Mesenchymal stem cell (in vitro differentiated cells and primary cell): Measurements from ENCODE around the gene ACE.
"Not testable (repeated sequence)": the region's sequence is repeated elsewhere in the genome, so short reads cannot be mapped to it uniquely, and the experiment has no call there.

Experiments
- DNase-seq: peaks from one replicate; pipeline ENCODE4 v3.0.0-alpha.2; 2013
- H2AFZ ChIP-seq: one replicate; pipeline ENCODE4 v1.6.1; 2013; ENCODE audit warnings: low read depth, mild to moderate bottlenecking, control low read depth, inconsistent platforms, low read length, moderate library complexity
- H2AK5ac ChIP-seq: 2 replicates; pipeline ENCODE4 v1.6.1; 2013; ENCODE audit warnings: low read length, moderate library complexity, mild to moderate bottlenecking, inconsistent platforms; ENCODE audit not compliant: severe bottlenecking
- H2BK120ac ChIP-seq: one replicate; pipeline ENCODE4 v1.6.1; 2013; ENCODE audit warnings: low read depth, mild to moderate bottlenecking, inconsistent platforms, low read length, moderate library complexity
- H2BK12ac ChIP-seq, 2 experiments: one replicate each; pipeline ENCODE4 v1.6.1; 2013; ENCODE audit warnings: inconsistent platforms in 2 of 2, low read length in 2 of 2, mild to moderate bottlenecking in 2 of 2, moderate library complexity in 2 of 2, control low read depth in 1 of 2
- H2BK15ac ChIP-seq: one replicate; pipeline ENCODE4 v1.6.1; 2013; ENCODE audit warnings: mild to moderate bottlenecking, low read depth, inconsistent platforms; ENCODE audit not compliant: poor library complexity, severe bottlenecking
- H2BK5ac ChIP-seq: 2 replicates; pipeline ENCODE4 v1.6.1; 2013; ENCODE audit warnings: low read depth, mild to moderate bottlenecking, low read length, control low read depth, inconsistent platforms; ENCODE audit not compliant: poor library complexity, severe bottlenecking
- H3K14ac ChIP-seq, 2 experiments: one replicate each; pipeline ENCODE4 v1.6.1; 2013; ENCODE audit warnings: inconsistent platforms in 2 of 2, low read length in 2 of 2, control low read depth in 1 of 2, mild to moderate bottlenecking in 1 of 2, moderate library complexity in 1 of 2
- H3K18ac ChIP-seq, 2 experiments: one replicate each; pipeline ENCODE4 v1.6.1; 2013; ENCODE audit warnings: inconsistent platforms in 2 of 2, low read length in 2 of 2, control low read depth in 1 of 2, low read depth in 1 of 2, mild to moderate bottlenecking in 1 of 2
- H3K23ac ChIP-seq, 2 experiments: one replicate each; pipeline ENCODE4 v1.6.1; 2013; ENCODE audit warnings: inconsistent platforms in 2 of 2, low read length in 2 of 2, mild to moderate bottlenecking in 2 of 2, moderate library complexity in 2 of 2, control low read depth in 1 of 2
- H3K27ac ChIP-seq: 2 replicates; pipeline ENCODE4 v1.5.1; 2013; ENCODE audit warnings: mild to moderate bottlenecking, moderate library complexity, low read length, control low read depth, inconsistent platforms; ENCODE audit not compliant: poor library complexity, severe bottlenecking
- H3K27me3 ChIP-seq, 2 experiments: 2 replicates each; pipeline versions ENCODE4 v1.6.1 to v1.7.0; 2013; ENCODE audit warnings: low read length in 2 of 2, mild to moderate bottlenecking in 2 of 2, moderate library complexity in 2 of 2, control low read depth in 1 of 2, inconsistent platforms in 1 of 2; ENCODE audit not compliant: control insufficient read depth in 1 of 2, insufficient read depth in 1 of 2
- H3K36me3 ChIP-seq, 2 experiments: 2 replicates each; pipeline versions ENCODE4 v1.6.1 to v1.7.0; 2013; ENCODE audit warnings: low read length in 2 of 2, control low read depth in 1 of 2, inconsistent platforms in 1 of 2, low read depth in 1 of 2, mild to moderate bottlenecking in 1 of 2; ENCODE audit not compliant: insufficient read depth in 2 of 2, control insufficient read depth in 1 of 2
- H3K4ac ChIP-seq, 2 experiments: one replicate each; pipeline ENCODE4 v1.6.1; 2013; ENCODE audit warnings: inconsistent platforms in 2 of 2, low read length in 2 of 2, mild to moderate bottlenecking in 2 of 2, moderate library complexity in 2 of 2, control low read depth in 1 of 2, low read depth in 1 of 2
- H3K4me1 ChIP-seq: 2 replicates; pipeline ENCODE4 v1.6.1; 2013; ENCODE audit warnings: low read depth, low read length, control low read depth; ENCODE audit not compliant: control insufficient read depth, insufficient read depth
- H3K4me2 ChIP-seq: 2 replicates; pipeline ENCODE4 v1.6.1; 2013; ENCODE audit warnings: low read length, mild to moderate bottlenecking, inconsistent platforms; ENCODE audit not compliant: poor library complexity, severe bottlenecking
- H3K4me3 ChIP-seq, 2 experiments: 2 replicates each; pipeline versions ENCODE4 v1.5.1 to v1.7.0; 2013; ENCODE audit warnings: low read length in 2 of 2, mild to moderate bottlenecking in 2 of 2, control low read depth in 1 of 2, low read depth in 1 of 2; ENCODE audit not compliant: insufficient read depth in 1 of 2
- H3K79me1 ChIP-seq: replicated peaks from 2 replicates; pipeline ENCODE4 v1.6.1; 2013; ENCODE audit warnings: mild to moderate bottlenecking, control low read depth, low read length, inconsistent platforms; ENCODE audit not compliant: poor library complexity, severe bottlenecking
- H3K9ac ChIP-seq: 2 replicates; pipeline ENCODE4 v1.7.0; 2013; ENCODE audit warnings: mild to moderate bottlenecking, low read length, moderate library complexity
- H3K9me3 ChIP-seq: 2 replicates; pipeline ENCODE4 v1.7.0; 2013; ENCODE audit warnings: mild to moderate bottlenecking, low read length; ENCODE audit not compliant: control insufficient read depth
- H4K8ac ChIP-seq: one replicate; pipeline ENCODE4 v1.6.1; 2013; ENCODE audit warnings: inconsistent platforms, mild to moderate bottlenecking, low read length, moderate library complexity
- H4K91ac ChIP-seq: one replicate; pipeline ENCODE4 v1.6.1; 2013; ENCODE audit warnings: mild to moderate bottlenecking, low read length, inconsistent platforms
- WGBS: methylation state at CpG from one replicate; pipeline ENCODE4 v1.1.7; 2013; ENCODE audit warnings: mixed read lengths; 5-methylcytosine and 5-hydroxymethylcytosine counted together

The ACE gene

GRCh38 chr17:63451150-63451549, 25.7 kb upstream of the ACE start:
- WGBS, result 94% methylated on average over 11 of the region's 11 CpGs
- Histone ChIP-seq H3K27ac (no peak overlapping the region), H2BK120ac (no peak overlapping the region)

GRCh38 chr17:63452046-63452961, 24.6 kb upstream of the ACE start:
- H3K4me3 ChIP-seq, result no peak overlapping the region
- no peak overlapping the region for H4K8ac ChIP-seq
- H3K9me3 ChIP-seq, result no peaks in the 10 kb centered on the region
- H3K23ac ChIP-seq, result no peak overlapping the region
- H3K4ac ChIP-seq, result no peak overlapping the region
- H4K91ac ChIP-seq, result no peak overlapping the region
- H2AK5ac ChIP-seq, result no peak overlapping the region
- H2BK12ac ChIP-seq, result no peak overlapping the region
- no peak overlapping the region for H3K4me2 ChIP-seq
- no peaks in the 10 kb centered on the region for H3K4me1 ChIP-seq
- 88% methylated on average over 15 of the region's 15 CpGs for WGBS
- no peak overlapping the region for H2BK120ac ChIP-seq
- no peak overlapping the region for H3K27ac ChIP-seq
- no peak overlapping the region for H3K14ac ChIP-seq
- no peak overlapping the region for H2BK15ac ChIP-seq
- H3K18ac ChIP-seq, result no peak overlapping the region
- H3K79me1 ChIP-seq, result no peaks in the 10 kb centered on the region
- no peak overlapping the region for H2BK5ac ChIP-seq
- no peak overlapping the region for H3K9ac ChIP-seq
- H2AFZ ChIP-seq, result no peak overlapping the region
- no peak for DNase-seq
- H3K27me3 ChIP-seq, result peaks cover 10 to 24% of the 10 kb centered on the region in 2 experiments
- H3K36me3 ChIP-seq, result no peaks in the 10 kb centered on the region

More at GRCh38 chr17:63451150-63451549, 25.7 kb upstream of the ACE start:
- Histone ChIP-seq H3K9ac (no peak overlapping the region), H3K4me1 (peaks cover 8% of the 10 kb centered on the region), H2AK5ac (no peak overlapping the region), H3K9me3 (no peaks in the 10 kb centered on the region), H3K36me3 (no peaks in the 10 kb centered on the region), H3K79me1 (no peaks in the 10 kb centered on the region), H2BK15ac (no peak overlapping the region), H3K4ac (no peak overlapping the region), H2AFZ (no peak overlapping the region), H4K91ac (no peak overlapping the region), H3K14ac (no peak overlapping the region), H3K4me2 (no peak overlapping the region), H3K23ac (no peak overlapping the region), H3K27me3 (peaks cover 10 to 24% of the 10 kb centered on the region in 2 experiments), H3K18ac (no peak overlapping the region), H3K4me3 (no peak overlapping the region), H4K8ac (no peak overlapping the region), H2BK12ac (no peak overlapping the region), H2BK5ac (no peak overlapping the region)
- DNase-seq, result no peak

GRCh38 chr17:63452962-63453551, 23.8 kb upstream of the ACE start:
- 92% methylated on average over 7 of the region's 7 CpGs for WGBS
- no peak overlapping the region for H4K8ac ChIP-seq
- no peak overlapping the region for H4K91ac ChIP-seq

GRCh38 chr17:63454357-63454756, 22.5 kb upstream of the ACE start:
- not testable (repeated sequence) for H3K36me3 ChIP-seq, H2AK5ac ChIP-seq, H2BK15ac ChIP-seq, H3K4ac ChIP-seq, H3K79me1 ChIP-seq, H3K23ac ChIP-seq, H3K9ac ChIP-seq, H2BK120ac ChIP-seq, H2BK12ac ChIP-seq, DNase-seq, H3K14ac ChIP-seq, H2BK5ac ChIP-seq, H3K18ac ChIP-seq, H2AFZ ChIP-seq, H3K4me3 ChIP-seq, H4K91ac ChIP-seq, H3K9me3 ChIP-seq, H3K27ac ChIP-seq, H3K4me2 ChIP-seq, H3K4me1 ChIP-seq, H4K8ac ChIP-seq
- WGBS, result 77% methylated on average over 6 of the region's 6 CpGs
- H3K27me3 ChIP-seq, result peaks cover 10 to 24% of the 10 kb centered on the region in 2 experiments

More at GRCh38 chr17:63452962-63453551, 23.8 kb upstream of the ACE start:
- Histone ChIP-seq H2BK5ac (no peak overlapping the region), H3K79me1 (no peaks in the 10 kb centered on the region), H3K4me3 (no peak overlapping the region), H3K14ac (no peak overlapping the region), H2BK12ac (no peak overlapping the region), H3K18ac (no peak overlapping the region), H3K9ac (no peak overlapping the region), H3K36me3 (no peaks in the 10 kb centered on the region), H3K27ac (no peak overlapping the region), H3K9me3 (no peaks in the 10 kb centered on the region), H3K4ac (no peak overlapping the region), H2AFZ (no peak overlapping the region), H3K23ac (no peak overlapping the region), H2AK5ac (no peak overlapping the region), H3K27me3 (peaks cover 10 to 24% of the 10 kb centered on the region in 2 experiments), H3K4me2 (no peak overlapping the region), H2BK120ac (no peak overlapping the region), H3K4me1 (no peaks in the 10 kb centered on the region), H2BK15ac (no peak overlapping the region)
- no peak for DNase-seq
